ENCODE measurements around the gene SLC1A7.

DNA sequence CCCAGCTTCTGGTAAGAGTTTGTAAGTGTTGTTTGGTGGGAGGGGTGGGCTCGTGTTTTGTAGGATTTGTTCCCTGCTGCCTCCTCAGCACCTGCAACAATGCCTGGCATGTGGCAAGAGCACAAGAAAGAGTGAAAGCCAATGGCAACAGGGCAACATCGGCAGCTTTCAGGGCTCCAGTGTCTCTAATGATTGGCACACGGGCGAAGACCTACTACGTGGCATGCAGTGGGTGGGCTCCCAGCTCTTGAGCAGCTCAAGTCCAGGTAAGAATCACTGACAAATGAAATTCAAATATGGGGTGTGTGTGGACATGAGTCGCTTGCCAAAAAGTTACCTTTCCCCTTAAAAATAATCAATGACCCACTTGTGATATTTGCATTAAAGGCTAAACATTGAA, 23.9 kb upstream of the SLC1A7 start:
- TF ChIP-seq, protein P1, sequence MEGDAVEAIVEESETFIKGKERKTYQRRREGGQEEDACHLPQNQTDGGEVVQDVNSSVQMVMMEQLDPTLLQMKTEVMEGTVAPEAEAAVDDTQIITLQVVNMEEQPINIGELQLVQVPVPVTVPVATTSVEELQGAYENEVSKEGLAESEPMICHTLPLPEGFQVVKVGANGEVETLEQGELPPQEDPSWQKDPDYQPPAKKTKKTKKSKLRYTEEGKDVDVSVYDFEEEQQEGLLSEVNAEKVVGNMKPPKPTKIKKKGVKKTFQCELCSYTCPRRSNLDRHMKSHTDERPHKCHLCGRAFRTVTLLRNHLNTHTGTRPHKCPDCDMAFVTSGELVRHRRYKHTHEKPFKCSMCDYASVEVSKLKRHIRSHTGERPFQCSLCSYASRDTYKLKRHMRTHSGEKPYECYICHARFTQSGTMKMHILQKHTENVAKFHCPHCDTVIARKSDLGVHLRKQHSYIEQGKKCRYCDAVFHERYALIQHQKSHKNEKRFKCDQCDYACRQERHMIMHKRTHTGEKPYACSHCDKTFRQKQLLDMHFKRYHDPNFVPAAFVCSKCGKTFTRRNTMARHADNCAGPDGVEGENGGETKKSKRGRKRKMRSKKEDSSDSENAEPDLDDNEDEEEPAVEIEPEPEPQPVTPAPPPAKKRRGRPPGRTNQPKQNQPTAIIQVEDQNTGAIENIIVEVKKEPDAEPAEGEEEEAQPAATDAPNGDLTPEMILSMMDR (IDR thresholded peaks at IDR 0.05): no peak
- no peak for TF ChIP-seq EZH2 (IDR thresholded peaks at IDR 0.05)
- no peak for TF ChIP-seq EZH2phosphoT487 (IDR thresholded peaks at IDR 0.05)

All from neural progenitor cell (in vitro differentiated cells).